Ascending aorta (tissue), 2 donors: Measurements from ENCODE around the gene RANBP9. TPM values are rescaled to one million over a fixed set of nuclear protein-coding genes. Genes with fewer than 3 reads are reported as not detected.

Experiments used
- DNase-seq, 2 donors: peaks; one replicate each; pipeline ENCODE4 v3.0.0-alpha.2; 2019; ENCODE audit warnings: low spot score in 2 of 2
- H3K27ac ChIP-seq, 2 donors: fragments of 200-600 bp; sonication (generic); one replicate each; pipeline ENCODE4 v1.5.1; 2016 to 2017; ENCODE audit warnings: mild to moderate bottlenecking in 1 of 2
- H3K27me3 ChIP-seq: fragments of 200-600 bp; sonication (generic); one replicate; pipeline ENCODE4 v1.5.1; 2017
- H3K36me3 ChIP-seq, 2 donors: fragments of 200-600 bp; sonication (generic); one replicate each; pipeline ENCODE4 v1.5.1; 2016
- H3K4me1 ChIP-seq, 2 donors: fragments of 200-600 bp; sonication (generic); one replicate each; pipeline ENCODE4 v1.5.1; 2016 to 2017; ENCODE audit warnings: mild to moderate bottlenecking in 1 of 2
- H3K4me3 ChIP-seq, 2 donors: fragments of 200-600 bp; sonication (generic); one replicate each; pipeline ENCODE4 v1.5.1; 2016 to 2017; ENCODE audit warnings: mild to moderate bottlenecking in 1 of 2
- H3K9me3 ChIP-seq, 2 donors: fragments of 200-600 bp; sonication (generic); one replicate each; pipeline ENCODE4 v1.5.1; 2016
- intact Hi-C: fragments of 100-400 bp; cut with DNase I; formaldehyde crosslinking; loops from one replicate; pipeline ENCODE4 v1.15.1; 2023
- total RNA-seq: library from RNA; depleted of rRNA; stranded (reverse); fragments of >200 nt; gene quantifications from one replicate; pipeline ENCODE4 v1.1.0, GENCODE V29; 2016
- TF ChIP-seq, protein P1 (sequence below), 3 experiments: fragments of 200-600 bp in 2 of 3; fragments of 450-650 bp in 1 of 3; sonication (generic) in 2 of 3; IDR thresholded peaks; one replicate each; pipeline ENCODE4 v1.5.1; 2016 to 2019; ENCODE audit warnings: antibody characterized with exemption in 3 of 3, mild to moderate bottlenecking in 1 of 3, moderate library complexity in 1 of 3

RANBP9 gene
- total RNA-seq, 1 donor from 2014 or later: 26.3 TPM

DNA sequence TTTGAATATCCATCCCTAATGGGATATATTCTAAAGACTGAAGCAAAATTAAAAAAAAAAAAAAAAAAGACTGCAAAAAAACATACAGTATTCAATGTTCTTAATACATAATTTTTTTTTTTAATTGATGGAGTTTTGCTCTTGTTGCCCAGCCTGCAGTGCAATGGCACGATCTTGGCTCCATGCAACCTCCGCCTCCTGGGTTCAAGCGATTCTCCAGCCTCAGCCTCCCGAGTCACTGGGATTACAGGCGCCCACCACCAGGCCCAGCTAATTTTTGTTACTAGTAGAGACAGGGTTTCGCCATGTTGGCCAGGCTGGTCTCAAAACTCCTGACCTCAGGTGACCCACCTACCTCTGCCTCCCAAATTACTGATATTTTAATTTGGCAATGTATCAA, 29.3 kb downstream of the RANBP9 start:
- intact Hi-C loops: no loop called here
- Histone ChIP-seq H3K4me1 (peaks cover 0 to 4% of the 10 kb centered on the region in 2 donors), H3K9me3 (peaks cover 0 to 7% of the 10 kb centered on the region in 2 donors), H3K27me3 (no peaks in the 10 kb centered on the region), H3K36me3 (no peaks in the 10 kb centered on the region), H3K4me3 (no peak overlapping the region), H3K27ac (no peak overlapping the region)
- DNase-seq: no peak
- TF ChIP-seq, protein P1, sequence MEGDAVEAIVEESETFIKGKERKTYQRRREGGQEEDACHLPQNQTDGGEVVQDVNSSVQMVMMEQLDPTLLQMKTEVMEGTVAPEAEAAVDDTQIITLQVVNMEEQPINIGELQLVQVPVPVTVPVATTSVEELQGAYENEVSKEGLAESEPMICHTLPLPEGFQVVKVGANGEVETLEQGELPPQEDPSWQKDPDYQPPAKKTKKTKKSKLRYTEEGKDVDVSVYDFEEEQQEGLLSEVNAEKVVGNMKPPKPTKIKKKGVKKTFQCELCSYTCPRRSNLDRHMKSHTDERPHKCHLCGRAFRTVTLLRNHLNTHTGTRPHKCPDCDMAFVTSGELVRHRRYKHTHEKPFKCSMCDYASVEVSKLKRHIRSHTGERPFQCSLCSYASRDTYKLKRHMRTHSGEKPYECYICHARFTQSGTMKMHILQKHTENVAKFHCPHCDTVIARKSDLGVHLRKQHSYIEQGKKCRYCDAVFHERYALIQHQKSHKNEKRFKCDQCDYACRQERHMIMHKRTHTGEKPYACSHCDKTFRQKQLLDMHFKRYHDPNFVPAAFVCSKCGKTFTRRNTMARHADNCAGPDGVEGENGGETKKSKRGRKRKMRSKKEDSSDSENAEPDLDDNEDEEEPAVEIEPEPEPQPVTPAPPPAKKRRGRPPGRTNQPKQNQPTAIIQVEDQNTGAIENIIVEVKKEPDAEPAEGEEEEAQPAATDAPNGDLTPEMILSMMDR (IDR thresholded peaks at IDR 0.05): no peak

DNA sequence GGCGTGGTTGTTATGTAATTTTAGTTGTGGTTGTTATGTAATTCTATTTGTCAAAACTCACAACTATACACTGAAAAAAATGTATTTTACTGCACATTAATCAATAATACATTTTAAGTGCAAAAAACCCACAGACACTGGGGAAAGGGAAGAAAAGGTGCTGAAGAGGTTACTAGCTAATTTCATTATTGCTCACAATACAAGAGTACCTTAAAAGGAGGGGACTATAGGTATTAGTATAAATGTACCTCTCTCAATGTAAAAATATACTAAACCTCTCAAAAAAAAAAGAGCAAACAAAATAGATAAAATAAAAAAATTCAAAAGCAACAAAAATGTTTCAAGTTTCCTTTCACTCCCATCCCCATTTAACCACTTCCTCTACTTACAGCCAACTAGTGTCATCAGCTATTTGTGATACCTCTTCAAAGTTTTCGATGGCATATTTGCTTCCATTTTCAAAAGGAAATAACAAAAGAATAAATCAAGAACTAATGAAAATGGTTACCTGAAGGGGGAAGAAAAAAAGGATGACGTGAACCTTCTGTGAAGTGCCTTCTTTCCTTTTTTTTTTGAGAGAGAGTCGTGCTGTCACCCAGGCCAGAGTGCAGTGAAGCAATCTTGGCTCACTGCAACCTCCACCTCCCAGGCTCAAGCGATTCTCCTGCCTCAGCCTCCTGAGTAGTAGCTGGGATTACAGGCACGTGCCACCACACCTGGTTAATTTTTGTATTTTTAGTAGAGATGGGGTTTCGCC, 30.2 kb downstream of the RANBP9 start:
- intact Hi-C loops: no loop called here
- Histone ChIP-seq H3K9me3 (peaks cover 0 to 16% of the 10 kb centered on the region in 2 donors), H3K4me3 (no peak overlapping the region), H3K36me3 (no peaks in the 10 kb centered on the region), H3K27me3 (no peaks in the 10 kb centered on the region), H3K27ac (no peak overlapping the region), H3K4me1 (peaks cover 0 to 4% of the 10 kb centered on the region in 2 donors)
- TF ChIP-seq, protein P1 (IDR thresholded peaks at IDR 0.05): no peak
- no peak for DNase-seq

DNA sequence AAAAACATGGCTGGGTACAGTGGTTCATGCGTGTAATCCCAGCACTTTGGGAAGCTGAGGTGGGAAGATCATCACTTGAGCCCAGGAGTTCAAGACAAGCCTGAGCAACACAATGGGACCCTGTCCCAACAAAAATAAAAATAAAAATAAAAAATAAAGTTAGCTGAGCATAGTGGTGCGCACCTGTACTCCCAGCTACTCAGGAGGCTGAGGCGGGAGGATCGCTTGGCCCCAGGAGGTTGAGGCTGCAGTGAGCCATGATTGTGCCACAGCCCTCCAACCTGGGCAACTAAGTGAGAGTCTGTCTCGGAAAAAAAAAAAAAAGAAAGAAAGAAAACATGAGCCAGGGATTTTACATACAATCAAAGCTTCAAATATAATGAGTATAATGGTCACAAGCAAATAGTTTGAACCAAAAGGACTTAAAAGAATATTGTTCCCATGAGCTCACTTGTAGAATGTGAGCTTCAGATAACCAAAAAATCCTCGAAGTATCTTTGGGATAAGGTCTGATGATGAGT, 31.1 kb downstream of the RANBP9 start:
- peaks cover 0 to 4% of the 10 kb centered on the region in 2 donors for H3K4me1 ChIP-seq

DNA sequence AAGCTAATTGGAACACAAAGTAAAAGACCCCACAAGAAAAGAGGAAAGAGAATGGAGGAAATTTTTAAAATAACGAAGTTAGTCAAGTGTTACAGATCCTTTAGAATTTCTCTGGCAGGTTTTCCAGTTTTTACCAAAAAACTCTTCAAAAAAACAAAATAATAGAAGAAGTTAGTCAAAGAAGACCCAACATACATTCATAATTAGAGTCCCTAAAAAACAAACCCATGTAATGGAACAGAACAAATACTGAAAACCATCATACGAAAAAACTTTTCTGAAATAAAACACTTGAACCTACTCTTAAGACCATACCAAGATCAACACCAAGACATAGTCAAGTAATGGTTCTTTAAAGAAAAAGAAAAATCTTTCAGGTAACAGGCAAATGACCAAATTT, 31.6 kb downstream of the RANBP9 start:
- intact Hi-C loops: no loop called here
- TF ChIP-seq, protein P1 (IDR thresholded peaks at IDR 0.05): no peak
- Histone ChIP-seq H3K36me3 (no peaks in the 10 kb centered on the region), H3K27me3 (no peaks in the 10 kb centered on the region), H3K4me1 (peaks cover 0 to 4% of the 10 kb centered on the region in 2 donors), H3K9me3 (peaks cover 0 to 18% of the 10 kb centered on the region in 2 donors), H3K27ac (no peak overlapping the region), H3K4me3 (no peak overlapping the region)
- no peak for DNase-seq

More for the DNA sequence above, 31.1 kb downstream of the RANBP9 start:
- no peaks in the 10 kb centered on the region for H3K36me3 ChIP-seq
- H3K9me3 ChIP-seq: peaks cover 0 to 18% of the 10 kb centered on the region in 2 donors
- H3K27ac ChIP-seq: no peak overlapping the region
- intact Hi-C loops: no loop called here
- TF ChIP-seq, protein P1 (IDR thresholded peaks at IDR 0.05): no peak
- no peaks in the 10 kb centered on the region for H3K27me3 ChIP-seq
- no peak overlapping the region for H3K4me3 ChIP-seq
- DNase-seq: no peak

DNA sequence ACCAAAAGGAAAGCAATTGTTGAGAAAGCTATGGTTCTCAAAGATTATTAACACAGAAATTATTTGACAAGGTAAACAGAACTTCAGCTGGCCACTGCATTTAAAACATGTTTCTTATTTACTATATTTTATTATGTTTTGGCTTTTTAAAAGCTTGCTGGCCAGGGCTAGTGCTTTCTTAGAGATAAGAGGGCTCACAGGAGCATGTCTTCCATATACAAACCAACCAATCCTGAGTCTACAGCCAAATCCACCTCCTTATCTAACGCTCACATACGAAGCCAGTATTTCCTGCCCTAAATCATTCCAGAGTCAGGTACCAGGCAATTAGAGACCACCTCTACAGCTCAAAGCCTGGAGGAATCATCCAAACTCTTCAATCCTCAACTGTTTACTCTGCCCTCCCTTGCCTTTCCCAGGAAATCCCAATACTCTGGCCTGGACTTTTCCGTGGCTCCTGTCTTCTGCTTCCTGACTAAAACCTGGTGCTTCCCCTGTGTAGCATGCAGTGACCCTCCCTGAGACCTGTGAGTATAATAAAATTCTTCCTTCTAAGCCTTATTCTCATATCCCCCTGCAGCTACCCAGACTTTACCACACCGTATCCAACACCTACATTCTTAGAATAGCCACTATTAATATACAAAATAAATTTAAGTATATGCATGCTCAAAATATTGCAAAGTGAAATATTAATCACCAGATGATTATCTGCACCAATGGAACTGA, 33.2 kb downstream of the RANBP9 start:
- no peak overlapping the region for H3K4me3 ChIP-seq
- intact Hi-C loops: no loop called here
- no peaks in the 10 kb centered on the region for H3K36me3 ChIP-seq
- peaks cover 0 to 4% of the 10 kb centered on the region in 2 donors for H3K4me1 ChIP-seq
- H3K9me3 ChIP-seq: peaks cover 0 to 18% of the 10 kb centered on the region in 2 donors
- TF ChIP-seq, protein P1 (IDR thresholded peaks at IDR 0.05): no peak
- no peak for DNase-seq
- no peaks in the 10 kb centered on the region for H3K27me3 ChIP-seq
- H3K27ac ChIP-seq: peak overlapping the region in 1 of 2 donors; percentile 24
